Esophagus squamous epithelium (tissue), 4 donors: ENCODE data around the gene RBM22.

Experiments
- POLR2A ChIP-seq, 4 donors: fragments of 450-650 bp; IDR thresholded peaks; one replicate each; pipeline ENCODE4 v1.6.1; 2017; ENCODE audit warnings: antibody characterized with exemption in 4 of 4, mild to moderate bottlenecking in 4 of 4, moderate library complexity in 3 of 4
- TF ChIP-seq, protein P1 (sequence below), 6 experiments: fragments of 450-650 bp in 4 of 6; fragments of 200-600 bp in 2 of 6; sonication (generic) in 2 of 6; IDR thresholded peaks; one replicate each; pipeline ENCODE4 v1.5.1; 2016 to 2019; ENCODE audit warnings: antibody characterized with exemption in 6 of 6, mild to moderate bottlenecking in 4 of 6, moderate library complexity in 4 of 6

DNA sequence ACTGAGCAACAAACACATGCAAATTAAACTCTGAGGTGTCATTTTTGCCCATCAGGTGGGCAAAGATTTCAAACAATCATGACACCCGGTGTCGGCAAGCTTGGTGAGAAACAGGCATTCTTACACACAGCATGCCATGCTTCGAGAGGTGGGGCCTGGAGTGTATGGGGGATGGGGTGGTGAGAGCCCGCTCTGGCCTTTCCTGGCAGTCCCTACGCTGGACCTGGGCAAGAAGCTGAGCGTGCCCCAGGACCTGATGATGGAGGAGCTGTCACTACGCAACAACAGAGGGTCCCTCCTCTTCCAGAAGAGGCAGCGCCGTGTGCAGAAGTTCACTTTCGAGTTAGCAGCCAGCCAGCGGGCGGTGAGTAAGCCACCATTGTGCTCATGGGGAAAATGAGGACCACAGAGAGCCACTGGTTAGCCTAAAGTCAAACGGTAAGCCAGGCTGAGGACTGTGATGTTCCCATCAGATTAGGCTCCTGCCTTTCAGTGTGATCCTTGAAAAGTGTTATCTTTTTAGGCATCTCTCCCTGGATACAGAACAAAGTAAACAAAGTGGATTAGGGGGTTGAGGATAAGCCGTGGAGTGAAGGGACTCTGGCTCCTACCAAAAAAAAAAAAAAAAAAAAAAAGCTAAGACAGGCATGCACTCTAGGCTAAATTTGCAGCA is 30.5 kb downstream of the RBM22 start:
- TF ChIP-seq, protein P1, sequence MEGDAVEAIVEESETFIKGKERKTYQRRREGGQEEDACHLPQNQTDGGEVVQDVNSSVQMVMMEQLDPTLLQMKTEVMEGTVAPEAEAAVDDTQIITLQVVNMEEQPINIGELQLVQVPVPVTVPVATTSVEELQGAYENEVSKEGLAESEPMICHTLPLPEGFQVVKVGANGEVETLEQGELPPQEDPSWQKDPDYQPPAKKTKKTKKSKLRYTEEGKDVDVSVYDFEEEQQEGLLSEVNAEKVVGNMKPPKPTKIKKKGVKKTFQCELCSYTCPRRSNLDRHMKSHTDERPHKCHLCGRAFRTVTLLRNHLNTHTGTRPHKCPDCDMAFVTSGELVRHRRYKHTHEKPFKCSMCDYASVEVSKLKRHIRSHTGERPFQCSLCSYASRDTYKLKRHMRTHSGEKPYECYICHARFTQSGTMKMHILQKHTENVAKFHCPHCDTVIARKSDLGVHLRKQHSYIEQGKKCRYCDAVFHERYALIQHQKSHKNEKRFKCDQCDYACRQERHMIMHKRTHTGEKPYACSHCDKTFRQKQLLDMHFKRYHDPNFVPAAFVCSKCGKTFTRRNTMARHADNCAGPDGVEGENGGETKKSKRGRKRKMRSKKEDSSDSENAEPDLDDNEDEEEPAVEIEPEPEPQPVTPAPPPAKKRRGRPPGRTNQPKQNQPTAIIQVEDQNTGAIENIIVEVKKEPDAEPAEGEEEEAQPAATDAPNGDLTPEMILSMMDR (IDR thresholded peaks at IDR 0.05) = no peak
- no peak for TF ChIP-seq POLR2A (IDR thresholded peaks at IDR 0.05)
